Measurements from ENCODE around the gene LRRC74A.

GRCh38 chr14:76833011-76833410 lies 6.8 kb downstream of the LRRC74A start:
- TF ChIP-seq POLR2AphosphoS5 (IDR thresholded peaks at IDR 0.05; ENCODE audit: low read depth, low read length), result no peak
- TF ChIP-seq POLR2A (IDR thresholded peaks at IDR 0.05; ENCODE audit: low read depth, low read length), result no peak
- TF ChIP-seq TAF1 (IDR thresholded peaks at IDR 0.05; ENCODE audit: low read depth, low read length), result no peak
- TF ChIP-seq PAX5 (IDR thresholded peaks at IDR 0.05; ENCODE audit: insufficient read depth, low read length, severe bottlenecking), result no peak
- TF ChIP-seq POU2F2 (IDR thresholded peaks at IDR 0.05; ENCODE audit: low read depth, low read length), result no peak
- no peak for TF ChIP-seq SPI1 (IDR thresholded peaks at IDR 0.05; ENCODE audit: low read depth, low read length)
